Thyroid gland (tissue), 4 donors: Measurements from ENCODE around the gene ACTL8. TPM values are rescaled to one million over a fixed set of nuclear protein-coding genes. Genes with fewer than 3 reads are reported as not detected.
A peak's percentile ranks its signal among the peaks of the same experiment; 100 is the strongest.

Experiments
- DNase-seq, 2 donors: peaks; one replicate each; pipeline ENCODE4 v3.0.0-alpha.2; 2019
- H3K27ac ChIP-seq, 3 donors: fragments of 200-600 bp; sonication (generic); 1 replicate in 2 of 3; 2 replicates in 1 of 3; pipeline ENCODE4 v1.5.1; 2016 to 2019; ENCODE audit warnings: mild to moderate bottlenecking in 1 of 3, moderate library complexity in 1 of 3
- H3K27me3 ChIP-seq: fragments of 200-600 bp; sonication (generic); one replicate; pipeline ENCODE4 v1.5.1; 2019
- H3K36me3 ChIP-seq, 2 donors: fragments of 200-600 bp; sonication (generic); one replicate each; pipeline ENCODE4 v1.5.1; 2016 to 2019
- H3K4me1 ChIP-seq, 2 donors: fragments of 200-600 bp; sonication (generic); one replicate each; pipeline ENCODE4 v1.5.1; 2017 to 2019
- H3K4me3 ChIP-seq, 3 donors: fragments of 200-600 bp; sonication (generic); replicated peaks in 1 of 3; 1 replicate in 2 of 3; 2 replicates in 1 of 3; pipeline ENCODE4 v1.5.1; 2016; ENCODE audit warnings: mild to moderate bottlenecking in 1 of 3
- H3K9me3 ChIP-seq: fragments of 200-600 bp; sonication (generic); one replicate; pipeline ENCODE4 v1.5.1; 2017
- CTCF ChIP-seq, 6 experiments: fragments of 200-600 bp in 3 of 6; fragments of 450-650 bp in 3 of 6; sonication (generic) in 3 of 6; IDR thresholded peaks; one replicate each; pipeline ENCODE4 v1.5.1; 2016 to 2019; ENCODE audit warnings: antibody characterized with exemption in 6 of 6, mild to moderate bottlenecking in 2 of 6, inconsistent platforms in 1 of 6, moderate library complexity in 1 of 6
- POLR2A ChIP-seq, 2 donors: fragments of 450-650 bp; IDR thresholded peaks; one replicate each; pipeline ENCODE4 v1.6.1; 2017; ENCODE audit warnings: antibody characterized with exemption in 2 of 2, mild to moderate bottlenecking in 2 of 2, moderate library complexity in 1 of 2
- WGBS, 2 donors: methylation state at CpG; one replicate each; pipeline ENCODE4 v1.1.5; 2017; 5-methylcytosine and 5-hydroxymethylcytosine counted together
- intact Hi-C: fragments of 100-400 bp; cut with DNase I; formaldehyde crosslinking; loops from one replicate; pipeline ENCODE4 v1.15.1; 2023
- total RNA-seq, 4 donors: library from RNA; depleted of rRNA; stranded (reverse); fragments of >200 nt; gene quantifications; one replicate each; pipeline ENCODE4 v1.2.3, GENCODE V29; 2016

Gene ACTL8
- total RNA-seq, 4 donors from 2014 or later = not detected

DNA sequence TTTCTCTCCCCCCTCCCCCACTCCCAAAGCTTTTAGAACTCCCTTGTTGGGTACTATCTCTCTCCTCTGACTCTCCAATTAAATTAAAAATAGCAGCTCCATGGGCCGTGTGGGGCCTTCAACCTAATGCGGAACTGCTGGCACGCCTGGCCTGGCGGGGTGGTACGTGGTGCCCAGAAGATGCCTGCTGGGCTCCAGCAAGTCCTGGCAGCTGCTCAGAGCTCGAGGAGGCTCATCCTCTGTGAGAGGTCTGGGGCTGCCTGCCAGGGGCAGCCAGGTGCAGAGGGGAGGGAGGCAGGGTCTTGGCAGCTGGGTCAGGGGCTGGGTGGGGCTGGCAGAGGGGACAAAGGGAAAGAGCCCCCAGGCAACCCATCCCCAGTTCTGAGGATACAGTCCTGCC is 74.4 kb downstream of the ACTL8 start:
- DNase-seq = peak; percentile 15 to 30
- no peak for TF ChIP-seq POLR2A (IDR thresholded peaks at IDR 0.05)
- no peak for TF ChIP-seq CTCF (IDR thresholded peaks at IDR 0.05)
- H3K27ac ChIP-seq = no peak overlapping the region
- H3K27me3 ChIP-seq = no peaks in the 10 kb centered on the region
- no peaks in the 10 kb centered on the region for H3K9me3 ChIP-seq
- intact Hi-C loops = no loop called here
- WGBS, 2 donors = 28 to 43% methylated on average over 6 of the region's 6 CpGs
- H3K4me3 ChIP-seq = no peak overlapping the region
- no peaks in the 10 kb centered on the region for H3K36me3 ChIP-seq
- H3K4me1 ChIP-seq = no peaks in the 10 kb centered on the region

GRCh38 chr1:17831597-17831996 is 76.5 kb downstream of the ACTL8 start:
- intact Hi-C loops = no loop called here
- 33 to 38% methylated on average over 7 of the region's 7 CpGs for WGBS, 2 donors
- H3K36me3 ChIP-seq = no peaks in the 10 kb centered on the region
- H3K9me3 ChIP-seq = no peaks in the 10 kb centered on the region
- TF ChIP-seq POLR2A (IDR thresholded peaks at IDR 0.05) (no peak), CTCF (IDR thresholded peaks at IDR 0.05) (no peak)
- H3K4me3 ChIP-seq = no peak overlapping the region
- no peaks in the 10 kb centered on the region for H3K27me3 ChIP-seq
- DNase-seq = peak; percentile 19 to 42
- no peak overlapping the region for H3K27ac ChIP-seq
- no peaks in the 10 kb centered on the region for H3K4me1 ChIP-seq

- 84 to 87% methylated on average over 15 of the region's 15 CpGs for WGBS, 2 donors
- H3K9me3 ChIP-seq = no peaks in the 10 kb centered on the region
Measured at GRCh38 chr1:17833661-17834501, 78.7 kb downstream of the ACTL8 start.

GRCh38 chr1:17834561-17835100 is 79.5 kb downstream of the ACTL8 start:
- Histone ChIP-seq H3K36me3 (no peaks in the 10 kb centered on the region), H3K4me1 (no peaks in the 10 kb centered on the region), H3K27ac (no peak overlapping the region), H3K4me3 (no peak overlapping the region), H3K9me3 (no peaks in the 10 kb centered on the region), H3K27me3 (no peaks in the 10 kb centered on the region)
- 43 to 55% methylated on average over 8 of the region's 8 CpGs for WGBS, 2 donors
- intact Hi-C loops = no loop called here
- DNase-seq = no peak
- TF ChIP-seq POLR2A (IDR thresholded peaks at IDR 0.05) (no peak), CTCF (IDR thresholded peaks at IDR 0.05) (no peak)

More at GRCh38 chr1:17833661-17834501, 78.7 kb downstream of the ACTL8 start:
- intact Hi-C loops = no loop called here
- Histone ChIP-seq H3K27ac (no peak overlapping the region), H3K4me3 (no peak overlapping the region), H3K36me3 (no peaks in the 10 kb centered on the region), H3K27me3 (no peaks in the 10 kb centered on the region), H3K4me1 (no peaks in the 10 kb centered on the region)
- DNase-seq = no peak
- TF ChIP-seq CTCF (IDR thresholded peaks at IDR 0.05) (no peak), POLR2A (IDR thresholded peaks at IDR 0.05) (no peak)
